Measurements from ENCODE around the gene FILIP1L.

FILIP1L gene

GRCh38 chr3:99915906-99916432, 198.3 kb downstream of the FILIP1L start:
- TF ChIP-seq, protein P1, sequence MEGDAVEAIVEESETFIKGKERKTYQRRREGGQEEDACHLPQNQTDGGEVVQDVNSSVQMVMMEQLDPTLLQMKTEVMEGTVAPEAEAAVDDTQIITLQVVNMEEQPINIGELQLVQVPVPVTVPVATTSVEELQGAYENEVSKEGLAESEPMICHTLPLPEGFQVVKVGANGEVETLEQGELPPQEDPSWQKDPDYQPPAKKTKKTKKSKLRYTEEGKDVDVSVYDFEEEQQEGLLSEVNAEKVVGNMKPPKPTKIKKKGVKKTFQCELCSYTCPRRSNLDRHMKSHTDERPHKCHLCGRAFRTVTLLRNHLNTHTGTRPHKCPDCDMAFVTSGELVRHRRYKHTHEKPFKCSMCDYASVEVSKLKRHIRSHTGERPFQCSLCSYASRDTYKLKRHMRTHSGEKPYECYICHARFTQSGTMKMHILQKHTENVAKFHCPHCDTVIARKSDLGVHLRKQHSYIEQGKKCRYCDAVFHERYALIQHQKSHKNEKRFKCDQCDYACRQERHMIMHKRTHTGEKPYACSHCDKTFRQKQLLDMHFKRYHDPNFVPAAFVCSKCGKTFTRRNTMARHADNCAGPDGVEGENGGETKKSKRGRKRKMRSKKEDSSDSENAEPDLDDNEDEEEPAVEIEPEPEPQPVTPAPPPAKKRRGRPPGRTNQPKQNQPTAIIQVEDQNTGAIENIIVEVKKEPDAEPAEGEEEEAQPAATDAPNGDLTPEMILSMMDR (IDR thresholded peaks at IDR 0.05; ENCODE audit: low read depth, low read length): no peak
- H3K4me3 ChIP-seq (ENCODE audit: low read depth, low read length): no peak overlapping the region

- H3K4me3 ChIP-seq (ENCODE audit: low read depth, low read length): no peak overlapping the region
- TF ChIP-seq, protein P1 (IDR thresholded peaks at IDR 0.05; ENCODE audit: low read depth, low read length): no peak
These were observed 202.9 kb downstream of the FILIP1L start for GRCh38 chr3:99911433-99911832.

DNA sequence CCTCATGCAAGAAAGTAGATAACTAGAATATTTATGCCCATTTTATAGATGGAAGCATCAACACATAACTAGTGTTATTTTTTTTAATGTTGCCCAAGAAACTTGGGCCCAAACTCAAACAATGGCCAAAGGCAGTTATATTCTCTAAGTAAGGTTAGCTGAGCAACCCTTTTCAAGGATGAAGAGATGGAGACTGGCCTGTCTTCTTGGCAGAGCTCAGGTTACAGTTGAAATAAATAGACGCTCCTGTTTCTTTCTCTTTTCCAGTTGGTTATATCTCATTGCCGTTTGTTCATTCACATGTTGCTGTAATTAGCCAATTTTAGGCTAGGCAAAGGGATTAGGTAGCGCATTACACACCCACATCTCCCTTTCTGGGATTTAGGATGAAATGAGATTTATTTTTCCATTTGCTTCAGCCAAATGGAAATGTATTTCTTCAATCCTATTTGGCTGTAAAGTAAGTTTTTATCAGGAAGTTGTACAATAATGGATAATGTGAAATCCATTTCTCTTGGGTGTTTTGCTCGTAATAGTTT, 203.5 kb downstream of the FILIP1L start:
- H3K4me3 ChIP-seq (ENCODE audit: low read depth, low read length): no peak overlapping the region
- TF ChIP-seq, protein P1 (IDR thresholded peaks at IDR 0.05; ENCODE audit: low read depth, low read length): no peak

DNA sequence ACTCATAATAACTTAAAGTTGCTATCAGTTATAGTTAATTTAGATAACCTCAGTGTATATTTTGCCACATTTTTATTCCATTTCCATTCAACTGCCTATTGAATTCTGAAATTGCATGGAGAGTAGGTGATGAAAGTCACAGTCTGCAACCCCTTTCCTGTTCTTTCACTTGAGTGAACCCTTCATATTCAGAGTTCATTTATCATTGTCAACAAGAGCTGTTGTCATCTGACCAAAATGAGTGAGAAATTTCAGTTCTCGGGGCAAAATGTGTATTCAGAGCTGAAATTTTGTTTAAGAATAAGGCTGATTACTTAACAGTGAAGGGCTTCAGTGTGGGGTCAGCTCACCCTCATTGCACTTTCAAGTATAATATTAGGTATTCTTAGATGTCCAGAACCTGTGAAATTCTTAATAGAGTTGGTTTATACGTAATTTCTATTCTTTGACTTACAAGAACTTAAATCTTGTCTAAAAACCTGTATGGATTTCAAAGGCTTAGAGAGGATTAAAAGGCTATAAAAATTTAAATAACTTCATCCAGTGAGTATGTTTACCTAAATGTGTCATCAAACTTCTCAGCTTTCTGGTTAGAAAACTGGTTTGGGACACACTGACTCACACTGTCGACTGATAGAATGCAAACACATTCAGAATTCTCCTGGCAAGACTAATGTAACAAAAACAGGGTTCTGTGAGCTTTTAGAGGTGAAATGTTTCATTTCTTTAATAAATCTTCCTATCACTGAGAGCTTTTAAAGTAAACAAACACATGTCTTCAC, 204.4 kb downstream of the FILIP1L start:
- no peak overlapping the region for H3K4me3 ChIP-seq (ENCODE audit: low read depth, low read length)
- TF ChIP-seq, protein P1 (IDR thresholded peaks at IDR 0.05; ENCODE audit: low read depth, low read length): no peak

- TF ChIP-seq, protein P1 (IDR thresholded peaks at IDR 0.05; ENCODE audit: low read depth, low read length): no peak
- H3K4me3 ChIP-seq (ENCODE audit: low read depth, low read length): no peak overlapping the region
These were observed 206.2 kb downstream of the FILIP1L start for GRCh38 chr3:99907959-99908544.

DNA sequence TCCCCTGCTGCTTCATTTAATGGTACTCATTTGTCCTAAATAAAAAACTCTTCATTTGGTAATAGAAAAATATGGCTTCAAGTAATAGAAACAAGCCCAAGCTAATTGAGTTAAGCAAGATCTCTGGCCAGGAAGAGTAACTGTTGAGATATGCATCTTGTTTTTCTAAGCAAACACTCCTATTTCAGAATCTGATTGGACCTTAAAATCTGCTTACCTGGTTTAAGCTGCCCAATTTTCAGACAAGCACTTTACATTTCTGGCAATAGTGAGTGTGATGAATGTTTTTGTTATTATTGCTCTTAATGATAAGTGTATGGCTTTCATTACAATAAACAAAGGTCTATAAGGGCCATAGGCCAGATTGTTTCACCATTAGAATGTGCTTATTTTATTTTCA, 210.4 kb downstream of the FILIP1L start:
- TF ChIP-seq, protein P1 (IDR thresholded peaks at IDR 0.05; ENCODE audit: low read depth, low read length): no peak
- no peak overlapping the region for H3K4me3 ChIP-seq (ENCODE audit: low read depth, low read length)

GRCh38 chr3:99902091-99902490, 212.2 kb downstream of the FILIP1L start:
- TF ChIP-seq, protein P1 (IDR thresholded peaks at IDR 0.05; ENCODE audit: low read depth, low read length): no peak
- no peak overlapping the region for H3K4me3 ChIP-seq (ENCODE audit: low read depth, low read length)

Measured in WI38 (cell line).